Activated B cell treated with CpG ODN at 0.5 μM for 24 hours (primary cell): Measurements from ENCODE around the gene PHC2. TPM values are rescaled to one million over a fixed set of nuclear protein-coding genes. Genes with fewer than 3 reads are reported as not detected.

Source experiments
- ATAC-seq: fragments of 200-7000 bp; cut with Tn5 transposase; one replicate; pipeline ENCODE4 v1.10.0; 2021; ENCODE audit warnings: low read depth, mild to moderate bottlenecking, moderate library complexity
- CTCF ChIA-PET: fragments of 350-600 bp; sonication (Branson Sonifier 250); formaldehyde crosslinking; loops from one replicate; lab custom pipeline; 2021; ENCODE audit warnings: antibody characterized with exemption; lab: Charles Lee
- POLR2A ChIA-PET: fragments of 350-600 bp; sonication (Branson Sonifier 250); formaldehyde crosslinking; loops from one replicate; lab custom pipeline; 2021; ENCODE audit warnings: antibody characterized with exemption; lab: Charles Lee
- DNase-seq: peaks from one replicate; pipeline ENCODE4 v3.0.0; 2022
- H3K27ac Mint-ChIP-seq: one replicate; pipeline ENCODE4 v1.8.0; 2020; ENCODE audit warnings: mixed read lengths
- H3K27me3 Mint-ChIP-seq: one replicate; pipeline ENCODE4 v1.8.0; 2021; ENCODE audit warnings: mixed read lengths
- H3K36me3 Mint-ChIP-seq: one replicate; pipeline ENCODE4 v1.8.0; 2021; ENCODE audit warnings: low read depth, mixed read lengths
- H3K4me1 Mint-ChIP-seq: one replicate; pipeline ENCODE4 v1.8.0; 2021; ENCODE audit warnings: mixed read lengths
- H3K4me3 Mint-ChIP-seq: one replicate; pipeline ENCODE4 v1.8.0; 2020; ENCODE audit warnings: mild to moderate bottlenecking, mixed read lengths
- H3K9me3 Mint-ChIP-seq: one replicate; pipeline ENCODE4 v1.8.0; 2020; ENCODE audit warnings: mixed read lengths
- intact Hi-C: fragments of 100-400 bp; cut with micrococcal nuclease; formaldehyde crosslinking; loops from one replicate; pipeline ENCODE4 v1.15.1; 2024
- total RNA-seq: library from RNA; stranded (reverse); gene quantifications from 2 replicates; pipeline ENCODE4 v1.2.3, GENCODE V29; 2022
- TF ChIP-seq, protein P1 (sequence below): fragments of 200-600 bp; IDR thresholded peaks from one replicate; pipeline ENCODE4 v1.8.0; 2022; ENCODE audit warnings: antibody characterized with exemption, mild to moderate bottlenecking

Gene PHC2
- total RNA-seq, 1 donor from 2014 or later, result 16.4 TPM

DNA sequence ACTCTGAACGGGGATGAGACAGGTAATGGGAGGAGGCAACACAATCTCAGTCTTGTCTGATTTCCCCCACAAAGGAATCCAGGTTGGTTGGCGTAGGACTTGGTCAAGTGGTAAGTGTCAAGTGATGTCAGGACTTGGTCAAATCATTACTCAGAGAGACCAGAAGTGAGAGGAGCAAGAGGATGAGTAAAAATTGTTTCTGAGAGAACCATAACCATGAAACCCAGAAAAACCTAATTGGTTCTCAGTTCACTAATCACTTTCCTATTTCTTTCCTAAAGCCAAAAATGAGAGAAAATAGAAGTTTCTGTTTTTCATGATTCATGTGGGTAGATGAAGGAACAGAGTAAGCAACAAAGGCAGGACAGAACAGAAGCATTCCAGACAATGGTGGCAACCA, 5.0 kb downstream of the PHC2 start:
- Mint-ChIP-seq H3K27ac (no peak overlapping the region), H3K27me3 (peaks cover 23% of the 10 kb centered on the region), H3K4me3 (no peak overlapping the region), H3K36me3 (no peaks in the 10 kb centered on the region), H3K9me3 (no peaks in the 10 kb centered on the region), H3K4me1 (peaks cover 3% of the 10 kb centered on the region)
- POLR2A ChIA-PET, result no interaction called here
- ATAC-seq, result no peak
- TF ChIP-seq, protein P1, sequence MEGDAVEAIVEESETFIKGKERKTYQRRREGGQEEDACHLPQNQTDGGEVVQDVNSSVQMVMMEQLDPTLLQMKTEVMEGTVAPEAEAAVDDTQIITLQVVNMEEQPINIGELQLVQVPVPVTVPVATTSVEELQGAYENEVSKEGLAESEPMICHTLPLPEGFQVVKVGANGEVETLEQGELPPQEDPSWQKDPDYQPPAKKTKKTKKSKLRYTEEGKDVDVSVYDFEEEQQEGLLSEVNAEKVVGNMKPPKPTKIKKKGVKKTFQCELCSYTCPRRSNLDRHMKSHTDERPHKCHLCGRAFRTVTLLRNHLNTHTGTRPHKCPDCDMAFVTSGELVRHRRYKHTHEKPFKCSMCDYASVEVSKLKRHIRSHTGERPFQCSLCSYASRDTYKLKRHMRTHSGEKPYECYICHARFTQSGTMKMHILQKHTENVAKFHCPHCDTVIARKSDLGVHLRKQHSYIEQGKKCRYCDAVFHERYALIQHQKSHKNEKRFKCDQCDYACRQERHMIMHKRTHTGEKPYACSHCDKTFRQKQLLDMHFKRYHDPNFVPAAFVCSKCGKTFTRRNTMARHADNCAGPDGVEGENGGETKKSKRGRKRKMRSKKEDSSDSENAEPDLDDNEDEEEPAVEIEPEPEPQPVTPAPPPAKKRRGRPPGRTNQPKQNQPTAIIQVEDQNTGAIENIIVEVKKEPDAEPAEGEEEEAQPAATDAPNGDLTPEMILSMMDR, result no peak
- CTCF ChIA-PET, result no interaction called here
- DNase-seq, result no peak
- intact Hi-C loops, result no loop called here

DNA sequence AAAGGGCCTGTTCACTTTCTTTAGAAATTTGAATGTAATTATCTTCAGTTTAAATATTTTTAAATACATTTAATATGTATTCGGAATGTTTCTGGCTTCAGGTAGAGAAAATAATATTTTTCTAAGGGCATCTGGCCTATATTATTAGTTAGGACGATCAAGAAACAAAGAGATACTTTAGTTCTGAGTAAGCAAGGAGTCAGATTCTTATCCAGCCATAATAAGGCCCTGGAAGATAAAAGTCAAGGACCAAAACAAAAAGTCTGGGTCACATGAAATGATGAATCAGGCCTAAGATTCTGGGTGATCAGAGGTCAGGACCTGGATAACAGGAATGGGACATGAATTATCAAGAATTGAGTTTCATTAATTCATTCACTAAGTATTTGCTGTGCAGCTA, 6.3 kb downstream of the PHC2 start:
- no peak overlapping the region for H3K4me3 Mint-ChIP-seq
- TF ChIP-seq, protein P1, result no peak
- no peak for DNase-seq
- CTCF ChIA-PET, result no interaction called here
- H3K27ac Mint-ChIP-seq, result no peak overlapping the region
- POLR2A ChIA-PET, result no interaction called here
- peaks cover 23% of the 10 kb centered on the region for H3K27me3 Mint-ChIP-seq
- no peak for ATAC-seq
- no peaks in the 10 kb centered on the region for H3K9me3 Mint-ChIP-seq
- no peaks in the 10 kb centered on the region for H3K36me3 Mint-ChIP-seq
- no peaks in the 10 kb centered on the region for H3K4me1 Mint-ChIP-seq
- intact Hi-C loops, result no loop called here

DNA sequence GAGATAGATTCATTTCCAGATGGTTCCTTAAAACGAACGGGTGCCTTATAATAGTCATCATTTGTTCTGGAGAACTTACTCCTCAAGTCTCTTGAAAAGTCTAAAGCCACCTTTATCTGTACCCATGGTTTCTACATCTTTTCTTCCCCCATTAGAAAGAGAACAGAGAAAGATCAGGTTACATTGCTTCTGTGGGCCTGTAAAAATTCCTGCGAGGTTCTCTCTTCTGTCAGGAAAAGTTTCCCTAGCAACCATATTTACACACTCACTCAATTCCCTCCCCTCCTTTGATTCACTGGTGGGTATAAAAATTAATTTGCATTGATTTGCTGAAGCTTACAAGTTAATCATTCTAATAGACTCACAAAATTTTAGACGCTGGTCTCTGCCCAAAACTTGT, 6.7 kb downstream of the PHC2 start:
- Mint-ChIP-seq H3K27me3 (peaks cover 26% of the 10 kb centered on the region), H3K9me3 (no peaks in the 10 kb centered on the region), H3K4me3 (no peak overlapping the region), H3K36me3 (no peaks in the 10 kb centered on the region), H3K4me1 (no peaks in the 10 kb centered on the region), H3K27ac (no peak overlapping the region)
- ChIA-PET POLR2A (no interaction called here), CTCF (no interaction called here)
- DNase-seq (no peak), ATAC-seq (no peak)
- TF ChIP-seq, protein P1, result no peak
- intact Hi-C loops, result no loop called here

DNA sequence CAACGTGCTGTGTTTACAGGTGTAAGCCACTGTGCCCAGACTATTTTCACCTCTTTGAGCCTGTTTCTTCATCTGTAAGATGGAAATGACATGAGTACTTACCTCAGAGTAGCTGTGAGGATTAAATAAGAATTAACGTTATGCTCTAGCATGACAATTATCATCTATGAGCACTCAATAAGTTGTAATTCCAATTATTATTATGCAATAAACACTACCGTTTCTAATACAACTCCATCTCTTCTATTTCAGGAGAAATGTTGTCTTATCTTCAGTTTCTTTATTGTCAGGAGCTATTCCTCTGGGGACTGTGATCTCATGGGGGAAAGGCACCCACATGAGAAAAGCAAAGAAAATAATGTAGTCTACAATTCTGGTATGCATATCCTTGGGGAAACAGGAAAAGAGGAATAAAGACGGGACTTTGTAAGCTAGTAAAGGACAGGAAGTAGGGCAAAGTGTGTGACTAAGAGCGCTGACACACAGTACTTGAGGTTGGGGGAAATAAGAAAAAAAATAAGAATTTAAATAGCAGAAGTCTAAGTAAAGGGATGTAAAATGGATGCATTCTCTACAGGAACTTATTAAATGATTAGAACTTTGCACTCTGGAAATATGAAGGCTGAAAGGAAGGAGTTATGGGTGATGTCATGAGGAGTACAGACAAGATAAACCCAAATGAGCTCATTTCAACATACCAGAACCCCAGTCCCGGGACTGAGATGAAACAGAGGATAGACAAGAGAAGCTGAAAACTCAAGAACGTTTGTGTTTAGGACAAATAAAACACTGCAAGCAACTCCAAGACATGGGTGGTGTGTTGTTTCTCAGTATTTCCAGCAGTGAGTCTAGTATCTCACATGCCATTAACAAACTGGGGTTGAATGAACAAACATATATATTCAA, 9.8 kb downstream of the PHC2 start:
- H3K4me3 Mint-ChIP-seq, result no peak overlapping the region
- DNase-seq (no peak), ATAC-seq (no peak)
- H3K4me1 Mint-ChIP-seq, result no peaks in the 10 kb centered on the region
- ChIA-PET POLR2A (interaction anchor here (0.7 kb wide), 1 partner anchor 11 kb away, joined by 3 read pairs; no protein-coding TSS in a partner anchor), CTCF (no interaction called here)
- no peaks in the 10 kb centered on the region for H3K36me3 Mint-ChIP-seq
- TF ChIP-seq, protein P1, result no peak
- H3K9me3 Mint-ChIP-seq, result peaks cover 11% of the 10 kb centered on the region
- intact Hi-C loops, result no loop called here
- peaks cover 28% of the 10 kb centered on the region for H3K27me3 Mint-ChIP-seq
- no peak overlapping the region for H3K27ac Mint-ChIP-seq

DNA sequence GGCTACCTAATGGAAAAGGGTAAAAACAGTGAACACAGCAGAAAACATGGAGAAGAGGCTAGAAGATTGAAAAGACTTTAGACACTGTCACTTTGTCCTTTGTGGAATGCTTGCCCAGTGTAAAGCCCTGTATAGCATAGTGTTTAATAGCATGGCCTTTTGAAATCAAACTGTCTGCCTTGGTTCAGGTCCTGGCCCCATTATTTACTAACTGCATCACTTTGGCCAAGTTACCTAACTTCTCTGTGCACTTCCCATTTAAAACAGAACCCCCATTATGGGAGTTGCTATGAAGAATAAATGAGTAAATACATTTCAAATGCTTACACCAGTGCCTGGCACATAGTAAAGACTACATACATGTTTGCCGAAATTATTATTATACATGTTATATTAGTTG, 12.1 kb downstream of the PHC2 start:
- H3K4me1 Mint-ChIP-seq, result no peaks in the 10 kb centered on the region
- no peak for DNase-seq
- TF ChIP-seq, protein P1, result no peak
- no peak overlapping the region for H3K4me3 Mint-ChIP-seq
- ChIA-PET CTCF (no interaction called here), POLR2A (no interaction called here)
- no peak for ATAC-seq
- H3K27me3 Mint-ChIP-seq, result peaks cover 22% of the 10 kb centered on the region
- intact Hi-C loops, result no loop called here
- H3K36me3 Mint-ChIP-seq, result no peaks in the 10 kb centered on the region
- H3K9me3 Mint-ChIP-seq, result peaks cover 22% of the 10 kb centered on the region
- no peak overlapping the region for H3K27ac Mint-ChIP-seq
